ENCODE data around the gene RNF20.

DNA sequence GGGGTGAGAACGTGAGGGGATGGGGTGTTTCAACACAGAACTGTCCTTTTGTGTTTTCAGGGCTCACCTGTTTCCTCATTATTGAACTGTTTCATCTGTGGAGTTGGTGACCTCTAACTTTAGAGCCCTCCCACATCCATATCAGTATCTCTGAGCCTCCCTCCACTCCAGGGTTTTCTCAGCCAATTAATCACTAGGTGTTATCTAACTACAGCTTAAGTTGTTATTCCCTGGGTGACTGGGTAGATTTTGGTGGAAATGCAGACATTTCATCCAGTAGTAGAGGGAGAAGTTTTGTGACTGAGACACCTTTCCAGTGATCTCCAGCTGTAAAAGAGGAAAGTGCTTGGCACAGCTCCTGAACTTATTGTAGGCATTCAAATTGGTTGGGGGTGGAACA is 37.5 kb downstream of the RNF20 start:
- TF ChIP-seq YY1 (IDR thresholded peaks at IDR 0.05; ENCODE audit: insufficient read depth, insufficient read length) (no peak), SUZ12 (IDR thresholded peaks at IDR 0.05; ENCODE audit: extremely low read depth, insufficient read depth, insufficient read length) (no peak)
